Upper lobe of right lung (tissue), 1 donor: Measurements from ENCODE around the gene HOXD8. TPM values are rescaled to one million over a fixed set of nuclear protein-coding genes. Genes with fewer than 3 reads are reported as not detected.

ENCODE experiments used
- ATAC-seq: fragments of 200-7000 bp; cut with Tn5 transposase; one replicate; pipeline ENCODE4 v1.9.1; 2020; ENCODE audit warnings: mild to moderate bottlenecking, moderate library complexity
- DNase-seq: peaks from one replicate; pipeline ENCODE4 v3.0.0-alpha.2; 2020
- H3K27ac ChIP-seq: fragments of 200-600 bp; one replicate; pipeline ENCODE4 v1.8.0; 2022
- H3K27me3 ChIP-seq: fragments of 200-600 bp; one replicate; pipeline ENCODE4 v1.8.0; 2022; ENCODE audit warnings: mild to moderate bottlenecking
- H3K36me3 ChIP-seq: fragments of 200-600 bp; one replicate; pipeline ENCODE4 v1.8.0; 2022
- H3K4me1 ChIP-seq: fragments of 200-600 bp; one replicate; pipeline ENCODE4 v1.8.0; 2022
- H3K4me3 ChIP-seq: fragments of 200-600 bp; one replicate; pipeline ENCODE4 v1.8.0; 2022; ENCODE audit warnings: mild to moderate bottlenecking
- H3K9me3 ChIP-seq: fragments of 200-600 bp; one replicate; pipeline ENCODE4 v1.8.0; 2022
- intact Hi-C: fragments of 100-400 bp; cut with DNase I; formaldehyde crosslinking; loops from one replicate; pipeline ENCODE4 v1.11.0; 2022
- total RNA-seq: library from RNA; stranded (reverse); fragmentation: NEBNext Ultra II Directional; extraction: Animal tissue kit (Norgen Biotek cat#: 25700); gene quantifications from one replicate; pipeline ENCODE4 v1.2.1, GENCODE V29; 2021
- TF ChIP-seq, protein P1 (sequence below): fragments of 200-600 bp; IDR thresholded peaks from one replicate; pipeline ENCODE4 v1.8.0; 2022; ENCODE audit warnings: antibody characterized with exemption
- donor health status: DM: no; HTN: yes; CAD: no; lungs with severe emphysema.

The HOXD8 gene
- total RNA-seq, 1 donor from 2014 or later = 2.6 TPM

DNA sequence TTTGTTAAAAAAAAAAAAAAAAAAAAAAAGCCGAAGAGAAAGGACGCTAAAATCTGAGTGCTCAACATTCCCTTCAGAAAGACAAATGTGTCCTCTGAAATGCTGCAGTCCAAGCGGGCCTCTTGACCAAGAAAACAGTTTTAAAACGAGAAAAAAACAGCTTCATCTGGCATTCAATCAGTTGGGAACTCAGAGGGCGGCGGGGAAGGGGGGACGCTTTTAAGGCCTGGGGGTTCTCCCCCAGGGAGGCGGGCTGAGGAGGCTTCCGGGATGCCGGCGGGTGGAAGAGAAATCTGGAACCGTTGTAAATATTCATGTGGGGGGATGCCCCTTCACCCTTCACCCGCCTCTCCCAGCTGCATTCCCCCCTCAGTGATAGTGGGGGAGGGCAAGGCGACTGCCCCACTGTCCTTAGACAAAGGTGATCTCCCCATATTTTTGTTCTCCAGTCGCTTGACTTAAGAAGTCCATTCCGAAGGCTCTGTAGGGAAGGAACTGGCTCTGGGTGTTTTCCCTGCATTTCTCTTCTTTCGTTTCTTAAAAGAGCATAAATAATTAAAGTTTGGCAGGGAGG lies 25.7 kb upstream of the HOXD8 start:
- TF ChIP-seq, protein P1, sequence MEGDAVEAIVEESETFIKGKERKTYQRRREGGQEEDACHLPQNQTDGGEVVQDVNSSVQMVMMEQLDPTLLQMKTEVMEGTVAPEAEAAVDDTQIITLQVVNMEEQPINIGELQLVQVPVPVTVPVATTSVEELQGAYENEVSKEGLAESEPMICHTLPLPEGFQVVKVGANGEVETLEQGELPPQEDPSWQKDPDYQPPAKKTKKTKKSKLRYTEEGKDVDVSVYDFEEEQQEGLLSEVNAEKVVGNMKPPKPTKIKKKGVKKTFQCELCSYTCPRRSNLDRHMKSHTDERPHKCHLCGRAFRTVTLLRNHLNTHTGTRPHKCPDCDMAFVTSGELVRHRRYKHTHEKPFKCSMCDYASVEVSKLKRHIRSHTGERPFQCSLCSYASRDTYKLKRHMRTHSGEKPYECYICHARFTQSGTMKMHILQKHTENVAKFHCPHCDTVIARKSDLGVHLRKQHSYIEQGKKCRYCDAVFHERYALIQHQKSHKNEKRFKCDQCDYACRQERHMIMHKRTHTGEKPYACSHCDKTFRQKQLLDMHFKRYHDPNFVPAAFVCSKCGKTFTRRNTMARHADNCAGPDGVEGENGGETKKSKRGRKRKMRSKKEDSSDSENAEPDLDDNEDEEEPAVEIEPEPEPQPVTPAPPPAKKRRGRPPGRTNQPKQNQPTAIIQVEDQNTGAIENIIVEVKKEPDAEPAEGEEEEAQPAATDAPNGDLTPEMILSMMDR = no peak
- Histone ChIP-seq H3K27ac (no peak overlapping the region), H3K36me3 (no peaks in the 10 kb centered on the region), H3K27me3 (peaks cover 98% of the 10 kb centered on the region), H3K4me1 (no peaks in the 10 kb centered on the region), H3K4me3 (no peak overlapping the region), H3K9me3 (no peaks in the 10 kb centered on the region)
- intact Hi-C loops = no loop called here
- no peak for DNase-seq
- no peak for ATAC-seq

DNA sequence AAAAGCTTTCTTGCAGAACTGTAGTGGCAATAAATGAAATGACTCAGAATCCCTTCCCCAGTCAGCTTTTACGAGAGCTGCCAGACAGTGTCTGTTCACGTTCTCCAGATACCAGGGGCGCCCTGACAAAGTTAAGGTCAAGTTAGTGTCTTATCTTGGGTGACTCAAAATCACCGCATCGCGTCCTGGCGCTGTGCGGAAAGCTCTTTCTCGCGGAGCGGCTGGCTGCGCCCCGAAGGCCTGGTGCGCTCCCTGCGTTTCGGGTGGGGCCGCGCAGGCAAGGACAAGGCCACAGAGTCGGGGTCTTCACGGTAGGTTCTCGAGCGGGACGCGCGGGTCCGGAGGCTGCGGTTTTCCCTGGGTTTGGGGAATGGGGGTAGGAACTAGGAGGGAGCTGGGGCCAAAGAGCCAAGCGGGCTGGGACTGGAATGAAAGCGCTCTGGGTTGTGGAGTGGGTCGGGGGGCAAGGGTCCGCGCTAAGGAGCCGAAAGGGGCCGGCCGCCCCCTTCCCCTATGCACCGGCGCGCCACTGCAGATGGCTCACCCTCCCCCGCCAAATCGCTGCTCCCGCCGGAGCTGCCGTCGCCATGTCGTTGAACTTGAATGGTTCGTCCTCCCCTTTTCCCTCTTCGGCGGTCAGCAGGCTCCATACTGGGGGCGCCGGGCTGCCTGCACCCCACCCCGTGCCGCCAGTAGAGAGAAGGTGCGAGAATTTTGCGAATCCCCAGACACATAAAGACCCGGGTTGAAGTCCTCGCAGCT lies 25.0 kb upstream of the HOXD8 start:
- Histone ChIP-seq H3K27ac (no peak overlapping the region), H3K9me3 (no peaks in the 10 kb centered on the region), H3K27me3 (peaks cover 98% of the 10 kb centered on the region), H3K4me3 (no peak overlapping the region), H3K4me1 (no peaks in the 10 kb centered on the region), H3K36me3 (no peaks in the 10 kb centered on the region)
- DNase-seq = no peak
- TF ChIP-seq, protein P1 = no peak
- intact Hi-C loops = no loop called here
- ATAC-seq = no peak

DNA sequence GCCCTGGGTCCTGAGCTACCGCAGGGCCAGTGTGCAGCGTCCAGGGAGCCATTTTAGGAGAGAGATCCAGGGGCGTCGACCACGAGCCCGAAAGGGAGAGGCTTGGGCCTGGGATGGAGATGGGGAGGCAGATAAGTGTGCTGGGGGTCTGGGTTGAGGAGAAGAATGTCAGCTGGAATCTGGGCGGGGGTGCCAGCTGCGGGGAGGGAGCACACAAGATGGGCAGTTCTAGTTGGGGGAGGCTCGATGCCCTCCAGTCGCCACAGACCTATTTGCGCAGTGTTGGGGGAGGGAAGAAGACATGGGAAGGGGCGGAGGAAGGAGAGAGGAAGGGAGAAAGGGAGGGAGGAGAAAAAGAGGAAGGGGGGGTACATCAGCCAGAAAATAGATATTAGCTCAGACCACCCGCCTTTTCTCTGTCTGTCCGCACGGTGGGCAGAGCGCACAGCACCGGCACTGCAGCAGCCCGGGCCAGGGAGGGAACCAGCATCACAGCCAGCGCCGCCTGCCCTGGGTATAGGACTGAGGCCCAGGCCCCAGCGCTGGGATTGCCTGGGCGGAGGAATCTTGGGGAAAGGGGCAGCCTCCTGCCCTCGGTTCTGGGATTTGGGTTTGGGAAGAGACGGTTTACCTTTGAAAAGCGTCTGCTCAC lies 24.3 kb upstream of the HOXD8 start:
- ATAC-seq (no peak), DNase-seq (no peak)
- TF ChIP-seq, protein P1 = no peak
- no peaks in the 10 kb centered on the region for H3K36me3 ChIP-seq
- no peak overlapping the region for H3K27ac ChIP-seq
- H3K4me1 ChIP-seq = no peaks in the 10 kb centered on the region
- peaks cover 98% of the 10 kb centered on the region for H3K27me3 ChIP-seq
- H3K4me3 ChIP-seq = no peak overlapping the region
- intact Hi-C loops = no loop called here
- H3K9me3 ChIP-seq = no peaks in the 10 kb centered on the region

DNA sequence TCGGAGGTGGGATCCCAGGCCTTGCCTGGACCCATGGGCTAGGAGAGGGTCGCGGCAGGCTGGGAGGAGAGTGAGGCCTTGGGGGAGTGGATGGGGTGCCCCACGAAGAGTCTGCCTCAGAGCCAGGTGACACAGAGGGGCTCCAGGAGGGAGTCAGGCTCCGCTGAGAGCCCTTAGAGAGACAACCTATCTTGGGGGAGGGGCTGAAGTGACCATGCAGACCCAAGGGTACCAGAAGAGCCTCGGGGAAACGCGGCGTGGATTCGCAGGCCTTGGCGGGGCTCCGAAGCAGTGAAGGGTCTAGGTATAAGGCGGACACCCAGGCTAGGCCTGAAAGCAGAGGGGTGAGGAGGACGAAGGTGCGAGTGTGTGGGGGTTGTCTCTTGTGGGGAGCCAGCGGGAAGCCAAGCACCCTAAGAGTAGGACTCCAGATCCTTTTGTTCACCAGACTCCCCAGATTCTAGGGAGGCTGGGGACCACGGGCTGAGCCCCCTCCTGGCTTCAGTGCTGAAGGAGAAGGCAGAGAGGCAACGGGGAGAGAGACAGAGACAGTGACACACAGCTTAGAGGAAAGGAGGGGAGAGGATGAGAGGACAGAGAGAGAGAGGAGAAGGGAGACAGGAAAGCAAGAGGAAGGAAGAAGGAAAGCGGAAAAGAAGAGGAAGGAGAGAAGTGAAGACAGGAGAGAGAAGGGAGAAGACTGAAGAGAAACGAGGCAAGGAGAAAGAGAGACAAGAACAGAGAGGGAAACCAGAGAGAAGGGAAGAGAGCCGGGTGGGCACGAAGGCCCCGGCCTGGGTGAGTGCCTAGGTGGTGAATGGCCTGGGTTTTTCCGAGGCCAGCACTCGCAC lies 23.6 kb upstream of the HOXD8 start:
- no peak for ATAC-seq
- H3K4me3 ChIP-seq = no peak overlapping the region

More for the DNA sequence above, 23.6 kb upstream of the HOXD8 start:
- TF ChIP-seq, protein P1 = no peak
- H3K36me3 ChIP-seq = no peaks in the 10 kb centered on the region
- peaks cover 98% of the 10 kb centered on the region for H3K27me3 ChIP-seq
- no peaks in the 10 kb centered on the region for H3K9me3 ChIP-seq
- no peak for DNase-seq
- H3K4me1 ChIP-seq = no peaks in the 10 kb centered on the region
- intact Hi-C loops = no loop called here
- no peak overlapping the region for H3K27ac ChIP-seq
